DMS 273 treated with DMSO at 0.1 percent for 48 hours (cell line): ENCODE measurements around the gene TSPAN32.

Experiments used
- DNase-seq: peaks from one replicate; lab custom pipeline; 2025; lab: John Stamatoyannopoulos, UW

TSPAN32 gene

GRCh38 chr11:2289350-2289749, 12.5 kb upstream of the TSPAN32 start:
- no peak for DNase-seq

GRCh38 chr11:2289859-2290258, 12.0 kb upstream of the TSPAN32 start:
- no peak for DNase-seq

GRCh38 chr11:2290351-2290841, 11.4 kb upstream of the TSPAN32 start:
- no peak for DNase-seq

- DNase-seq, result no peak
Observed at GRCh38 chr11:2293531-2293971, 8.3 kb upstream of the TSPAN32 start.

GRCh38 chr11:2293984-2294925, 7.6 kb upstream of the TSPAN32 start:
- DNase-seq, result no peak

GRCh38 chr11:2294926-2295290, 6.9 kb upstream of the TSPAN32 start:
- no peak for DNase-seq

GRCh38 chr11:2295971-2296912, 5.6 kb upstream of the TSPAN32 start:
- DNase-seq, result no peak

GRCh38 chr11:2296913-2297622, 4.7 kb upstream of the TSPAN32 start:
- DNase-seq, result no peak

- no peak for DNase-seq
Observed at GRCh38 chr11:2297623-2298030, 4.2 kb upstream of the TSPAN32 start.

GRCh38 chr11:2298131-2298794, 3.5 kb upstream of the TSPAN32 start:
- no peak for DNase-seq

GRCh38 chr11:2298795-2299761, 2.7 kb upstream of the TSPAN32 start:
- DNase-seq, result no peak

GRCh38 chr11:2299773-2300172, 2.0 kb upstream of the TSPAN32 start:
- no peak for DNase-seq

GRCh38 chr11:2300290-2300935, 1.4 kb upstream of the TSPAN32 start:
- no peak for DNase-seq

- DNase-seq, result no peak
Observed at GRCh38 chr11:2300936-2301630, 730 bp upstream of the TSPAN32 start.

GRCh38 chr11:2302306-2302895, 588 bp downstream of the TSPAN32 start:
- DNase-seq, result no peak

- no peak for DNase-seq
Observed at GRCh38 chr11:2302896-2303626, 1.2 kb downstream of the TSPAN32 start.

GRCh38 chr11:2303627-2304505, 2.1 kb downstream of the TSPAN32 start:
- DNase-seq, result no peak
